ENCODE data around the gene HOXD13.

The HOXD13 gene

GRCh38 chr2:176095421-176095820 lies 2.9 kb downstream of the HOXD13 start:
- no peak for DNase-seq

- no peak for DNase-seq
Measured at GRCh38 chr2:176096243-176096985, 3.9 kb downstream of the HOXD13 start.

- DNase-seq: no peak
Measured at GRCh38 chr2:176096986-176097819, 4.7 kb downstream of the HOXD13 start.

- no peak for DNase-seq
Measured at GRCh38 chr2:176097820-176098365, 5.4 kb downstream of the HOXD13 start.

GRCh38 chr2:176098366-176099158 lies 6.0 kb downstream of the HOXD13 start:
- no peak for DNase-seq

GRCh38 chr2:176099159-176099727 lies 6.7 kb downstream of the HOXD13 start:
- no peak for DNase-seq

GRCh38 chr2:176099728-176100546 lies 7.4 kb downstream of the HOXD13 start, which contains the start of gene HOXD12:
HOXD12 (plus strand) TSS chr2:176099795; CDS start chr2:176099802, 7 bp downstream.
- DNase-seq: no peak

- no peak for DNase-seq
Measured at GRCh38 chr2:176100547-176101140, 8.1 kb downstream of the HOXD13 start.

GRCh38 chr2:176101216-176101830 lies 8.8 kb downstream of the HOXD13 start:
- DNase-seq: no peak

GRCh38 chr2:176101842-176102241 lies 9.3 kb downstream of the HOXD13 start:
- DNase-seq: no peak

- DNase-seq: no peak
Measured at GRCh38 chr2:176102309-176102866, 9.9 kb downstream of the HOXD13 start.

GRCh38 chr2:176103194-176103593 lies 10.7 kb downstream of the HOXD13 start:
- DNase-seq: no peak

- DNase-seq: no peak
Measured at GRCh38 chr2:176103742-176104315, 11.3 kb downstream of the HOXD13 start.

- DNase-seq: no peak
Measured at GRCh38 chr2:176104316-176105077, 12.0 kb downstream of the HOXD13 start.

- DNase-seq: no peak
Measured at GRCh38 chr2:176105078-176105729, 12.7 kb downstream of the HOXD13 start.

GRCh38 chr2:176105730-176106580 lies 13.4 kb downstream of the HOXD13 start:
- no peak for DNase-seq

All from activated gamma-delta T cell (primary cell).